Calu3 (cell line): Measurements from ENCODE around the gene AMMECR1L. TPM values are rescaled to one million over a fixed set of nuclear protein-coding genes. Genes with fewer than 3 reads are reported as not detected.
"Not testable (repeated sequence)": the region's sequence is repeated elsewhere in the genome, so short reads cannot be mapped to it uniquely, and the experiment has no call there.

Experiments
- BruUV-seq: library from RNA; stranded (reverse); fragments of 400-500 nt; replicated peaks from 2 replicates; lab custom pipeline; 2021; lab: Mats Ljungman, UMichigan
- CTCF ChIA-PET: fragments of 300-600 bp; sonication (Branson Sonifier 250); formaldehyde crosslinking; loops from one replicate; lab custom pipeline; 2022; ENCODE audit warnings: antibody characterized with exemption; lab: Charles Lee
- DNase-seq: peaks from one replicate; pipeline ENCODE4 v3.0.0; 2022
- H3K27ac Mint-ChIP-seq: one replicate; pipeline ENCODE4 v1.8.0; 2022; ENCODE audit warnings: mixed read lengths; ENCODE audit not compliant: unreplicated experiment
- H3K27me3 Mint-ChIP-seq: one replicate; pipeline ENCODE4 v1.8.0; 2022; ENCODE audit warnings: mixed read lengths; ENCODE audit not compliant: unreplicated experiment
- H3K36me3 Mint-ChIP-seq: one replicate; pipeline ENCODE4 v1.8.0; 2022; ENCODE audit warnings: mild to moderate bottlenecking, moderate library complexity, mixed read lengths; ENCODE audit not compliant: insufficient read depth, unreplicated experiment
- H3K4me1 Mint-ChIP-seq: one replicate; pipeline ENCODE4 v1.8.0; 2022; ENCODE audit warnings: mild to moderate bottlenecking, low read depth, mixed read lengths; ENCODE audit not compliant: unreplicated experiment
- H3K4me3 Mint-ChIP-seq: one replicate; pipeline ENCODE4 v1.8.0; 2022; ENCODE audit warnings: mild to moderate bottlenecking, low read depth, moderate library complexity, mixed read lengths; ENCODE audit not compliant: unreplicated experiment
- H3K9me3 Mint-ChIP-seq: one replicate; pipeline ENCODE4 v1.8.0; 2022; ENCODE audit warnings: low read depth, mixed read lengths; ENCODE audit not compliant: unreplicated experiment
- intact Hi-C: fragments of 100-400 bp; cut with micrococcal nuclease; formaldehyde crosslinking; loops from one replicate; pipeline ENCODE4 v1.10.0; 2022; ENCODE audit not compliant: unreplicated experiment
- total RNA-seq: library from RNA; stranded (reverse); gene quantifications from 2 replicates; pipeline ENCODE4 v1.2.3, GENCODE V29; 2022
- TF ChIP-seq, protein P1 (sequence below): fragments of 200-600 bp; IDR thresholded peaks from one replicate; pipeline ENCODE4 v1.8.0; 2022; ENCODE audit warnings: antibody characterized with exemption; ENCODE audit not compliant: unreplicated experiment

The AMMECR1L gene
- total RNA-seq, 1 experiment from 2014 or later, result 21.6 TPM

DNA sequence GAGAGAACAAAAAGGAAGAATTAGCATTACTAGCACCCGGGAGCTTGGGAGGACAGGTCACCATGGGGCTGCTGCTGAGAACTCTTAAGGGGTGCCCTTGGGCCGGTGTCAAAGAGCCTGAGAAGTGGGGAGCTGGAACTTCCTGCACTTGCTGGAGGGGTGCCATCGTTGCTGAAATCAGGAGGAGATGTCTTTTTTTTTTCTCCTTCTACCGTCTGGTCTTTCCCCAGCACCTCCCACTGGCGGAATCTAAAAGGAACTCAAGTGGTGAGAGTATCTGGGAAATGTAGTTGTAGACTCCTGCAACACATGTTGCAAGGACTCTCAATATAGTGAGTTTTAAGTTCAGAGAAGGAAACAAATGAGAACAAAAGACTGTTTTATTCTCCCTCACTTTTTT is 6.1 kb upstream of the AMMECR1L start:
- DNase-seq, result no peak
- no peaks in the 10 kb centered on the region for H3K36me3 Mint-ChIP-seq
- TF ChIP-seq, protein P1, sequence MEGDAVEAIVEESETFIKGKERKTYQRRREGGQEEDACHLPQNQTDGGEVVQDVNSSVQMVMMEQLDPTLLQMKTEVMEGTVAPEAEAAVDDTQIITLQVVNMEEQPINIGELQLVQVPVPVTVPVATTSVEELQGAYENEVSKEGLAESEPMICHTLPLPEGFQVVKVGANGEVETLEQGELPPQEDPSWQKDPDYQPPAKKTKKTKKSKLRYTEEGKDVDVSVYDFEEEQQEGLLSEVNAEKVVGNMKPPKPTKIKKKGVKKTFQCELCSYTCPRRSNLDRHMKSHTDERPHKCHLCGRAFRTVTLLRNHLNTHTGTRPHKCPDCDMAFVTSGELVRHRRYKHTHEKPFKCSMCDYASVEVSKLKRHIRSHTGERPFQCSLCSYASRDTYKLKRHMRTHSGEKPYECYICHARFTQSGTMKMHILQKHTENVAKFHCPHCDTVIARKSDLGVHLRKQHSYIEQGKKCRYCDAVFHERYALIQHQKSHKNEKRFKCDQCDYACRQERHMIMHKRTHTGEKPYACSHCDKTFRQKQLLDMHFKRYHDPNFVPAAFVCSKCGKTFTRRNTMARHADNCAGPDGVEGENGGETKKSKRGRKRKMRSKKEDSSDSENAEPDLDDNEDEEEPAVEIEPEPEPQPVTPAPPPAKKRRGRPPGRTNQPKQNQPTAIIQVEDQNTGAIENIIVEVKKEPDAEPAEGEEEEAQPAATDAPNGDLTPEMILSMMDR, result no peak
- no peaks in the 10 kb centered on the region for H3K27me3 Mint-ChIP-seq
- H3K9me3 Mint-ChIP-seq, result no peaks in the 10 kb centered on the region
- no TSS peak for BruUV-seq
- no peak overlapping the region for H3K27ac Mint-ChIP-seq
- CTCF ChIA-PET, result no interaction called here
- intact Hi-C loops, result no loop called here
- no peak overlapping the region for H3K4me3 Mint-ChIP-seq
- H3K4me1 Mint-ChIP-seq, result peaks cover 9% of the 10 kb centered on the region

DNA sequence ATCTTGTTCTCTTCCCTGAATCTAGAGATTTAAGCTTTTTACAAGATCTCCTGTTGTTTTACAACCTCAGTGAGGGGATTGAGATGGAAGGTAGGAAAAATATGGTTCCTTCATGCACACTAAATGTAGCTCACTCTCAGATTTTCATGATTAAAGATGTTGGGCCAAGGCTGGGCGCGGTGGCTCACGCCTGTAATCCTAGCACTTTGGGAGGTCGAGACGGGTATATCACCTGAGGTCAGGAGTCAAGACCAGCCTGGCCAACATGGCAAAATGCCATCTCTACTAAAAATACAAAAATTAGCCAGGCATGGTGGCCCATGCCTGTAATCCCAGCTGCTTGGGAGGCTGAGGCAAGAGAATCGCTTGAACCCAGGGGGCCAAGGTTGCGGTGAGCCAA is 5.0 kb upstream of the AMMECR1L start:
- DNase-seq, intact Hi-C loops, H3K36me3 Mint-ChIP-seq, BruUV-seq, H3K4me1 Mint-ChIP-seq, H3K9me3 Mint-ChIP-seq, H3K27ac Mint-ChIP-seq, H3K4me3 Mint-ChIP-seq, H3K27me3 Mint-ChIP-seq: not testable (repeated sequence)
- CTCF ChIA-PET, result interaction anchor here (0.6 kb wide), 2 partner anchors 41 to 119 kb away, joined by 3 to 7 read pairs; no protein-coding TSS in a partner anchor

- no TSS peak for BruUV-seq
- TF ChIP-seq, protein P1, result no peak
- Mint-ChIP-seq H3K4me3 (no peak overlapping the region), H3K4me1 (peaks cover 20% of the 10 kb centered on the region), H3K36me3 (peaks cover 25% of the 10 kb centered on the region), H3K9me3 (no peaks in the 10 kb centered on the region), H3K27ac (no peak overlapping the region), H3K27me3 (no peaks in the 10 kb centered on the region)
- CTCF ChIA-PET, result interaction anchor here (0.6 to 0.8 kb wide), 3 partner anchors 29 to 286 kb away, joined by 3 to 10 read pairs (median 5); no protein-coding TSS in a partner anchor
- no peak for DNase-seq
- intact Hi-C loops, result no loop called here
These were observed 3.0 kb upstream of the AMMECR1L start for GRCh38 chr2:127888772-127889171.

DNA sequence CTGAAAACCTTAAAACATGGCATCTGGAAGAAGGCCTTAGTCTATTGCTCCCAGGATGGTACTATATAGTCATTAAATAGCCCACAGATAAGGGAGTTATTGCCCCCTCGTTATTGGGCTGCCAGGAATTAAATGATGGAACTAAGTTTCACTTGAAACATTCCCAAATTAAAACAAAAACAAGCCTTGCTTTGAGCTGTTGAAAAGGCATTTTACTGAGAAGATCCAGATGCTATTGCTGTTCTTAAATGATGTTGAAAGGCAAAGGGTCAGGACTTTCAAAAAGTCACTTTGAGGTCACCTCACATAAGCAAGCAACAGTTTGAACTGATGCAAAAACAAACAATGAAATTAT is 2.0 kb upstream of the AMMECR1L start:
- intact Hi-C loops, result no loop called here
- BruUV-seq, result no TSS peak
- Mint-ChIP-seq H3K9me3 (no peaks in the 10 kb centered on the region), H3K27me3 (no peaks in the 10 kb centered on the region), H3K4me1 (peaks cover 25% of the 10 kb centered on the region), H3K36me3 (peaks cover 32% of the 10 kb centered on the region), H3K4me3 (peak overlapping the region; percentile 92), H3K27ac (no peak overlapping the region)
- CTCF ChIA-PET, result no interaction called here
- TF ChIP-seq, protein P1, result no peak
- no peak for DNase-seq

GRCh38 chr2:127887082-127887775 is 1.5 kb upstream of the AMMECR1L start:
- DNase-seq, result no peak
- no peaks in the 10 kb centered on the region for H3K9me3 Mint-ChIP-seq
- peaks cover 36% of the 10 kb centered on the region for H3K36me3 Mint-ChIP-seq
- no peaks in the 10 kb centered on the region for H3K27me3 Mint-ChIP-seq
- CTCF ChIA-PET, result interaction anchor here (0.6 kb wide), 1 partner anchor 123 kb away, joined by 4 read pairs; no protein-coding TSS in a partner anchor
- TF ChIP-seq, protein P1, result no peak
- peak overlapping the region; percentile 92 for H3K4me3 Mint-ChIP-seq
- BruUV-seq, result no TSS peak
- intact Hi-C loops, result no loop called here
- peaks cover 25% of the 10 kb centered on the region for H3K4me1 Mint-ChIP-seq
- peak overlapping the region; percentile 27 for H3K27ac Mint-ChIP-seq

GRCh38 chr2:127886593-127886935 is 808 bp upstream of the AMMECR1L start:
- Mint-ChIP-seq H3K4me1 (peaks cover 25% of the 10 kb centered on the region), H3K36me3 (peaks cover 41% of the 10 kb centered on the region), H3K4me3 (peak overlapping the region; percentile 92)
- H3K27ac Mint-ChIP-seq, H3K9me3 Mint-ChIP-seq, H3K27me3 Mint-ChIP-seq, intact Hi-C loops, DNase-seq: not testable (repeated sequence)
- CTCF ChIA-PET, result interaction anchor here (0.6 kb wide), 1 partner anchor 123 kb away, joined by 4 read pairs; no protein-coding TSS in a partner anchor
- TSS peak; percentile 76 for BruUV-seq
